ENCODE results near the gene SYNJ2.

The SYNJ2 gene

GRCh38 chr6:158056355-158056754 is 74.7 kb downstream of the SYNJ2 start:
- no peak for DNase-seq (ENCODE audit: low read depth in 1 of 2, low spot score in 1 of 2)

GRCh38 chr6:158056804-158057203 is 75.1 kb downstream of the SYNJ2 start:
- no peak for DNase-seq (ENCODE audit: low read depth in 1 of 2, low spot score in 1 of 2)

- DNase-seq (ENCODE audit: low read depth in 1 of 2, low spot score in 1 of 2): no peak
These were observed 75.7 kb downstream of the SYNJ2 start for GRCh38 chr6:158057213-158057987.

- no peak for DNase-seq (ENCODE audit: low read depth in 1 of 2, low spot score in 1 of 2)
These were observed 76.5 kb downstream of the SYNJ2 start for GRCh38 chr6:158058171-158058651.

- no peak for DNase-seq (ENCODE audit: low read depth in 1 of 2, low spot score in 1 of 2)
These were observed 77.4 kb downstream of the SYNJ2 start for GRCh38 chr6:158059108-158059507.

- no peak for DNase-seq (ENCODE audit: low read depth in 1 of 2, low spot score in 1 of 2)
These were observed 79.0 kb downstream of the SYNJ2 start for GRCh38 chr6:158060455-158061360.

GRCh38 chr6:158061361-158061708 is 79.7 kb downstream of the SYNJ2 start:
- no peak for DNase-seq (ENCODE audit: low read depth in 1 of 2, low spot score in 1 of 2)

GRCh38 chr6:158061709-158062461 is 80.2 kb downstream of the SYNJ2 start:
- no peak for DNase-seq (ENCODE audit: low read depth in 1 of 2, low spot score in 1 of 2)

- DNase-seq (ENCODE audit: low read depth in 1 of 2, low spot score in 1 of 2): no peak
These were observed 82.1 kb downstream of the SYNJ2 start for GRCh38 chr6:158063736-158064135.

- no peak for DNase-seq (ENCODE audit: low read depth in 1 of 2, low spot score in 1 of 2)
These were observed 83.1 kb downstream of the SYNJ2 start for GRCh38 chr6:158064725-158065251.

GRCh38 chr6:158066136-158066781 is 84.6 kb downstream of the SYNJ2 start:
- no peak for DNase-seq (ENCODE audit: low read depth in 1 of 2, low spot score in 1 of 2)

GRCh38 chr6:158067436-158068015 is 85.9 kb downstream of the SYNJ2 start:
- no peak for DNase-seq (ENCODE audit: low read depth in 1 of 2, low spot score in 1 of 2)

GRCh38 chr6:158068156-158068892 is 86.7 kb downstream of the SYNJ2 start:
- no peak for DNase-seq (ENCODE audit: low read depth in 1 of 2, low spot score in 1 of 2)

GRCh38 chr6:158068893-158069799 is 87.5 kb downstream of the SYNJ2 start:
- DNase-seq (ENCODE audit: low read depth in 1 of 2, low spot score in 1 of 2): no peak

GRCh38 chr6:158069800-158070195 is 88.1 kb downstream of the SYNJ2 start:
- no peak for DNase-seq (ENCODE audit: low read depth in 1 of 2, low spot score in 1 of 2)

- no peak for DNase-seq (ENCODE audit: low read depth in 1 of 2, low spot score in 1 of 2)
These were observed 88.8 kb downstream of the SYNJ2 start for GRCh38 chr6:158070513-158070912.

- no peak for DNase-seq (ENCODE audit: low read depth in 1 of 2, low spot score in 1 of 2)
These were observed 89.7 kb downstream of the SYNJ2 start for GRCh38 chr6:158071121-158072082.

Data from activated T-helper 1 cell treated with anti-CD3 and anti-CD28 coated beads, Interleukin-2, amount 50 U/mL, for 16 hours (primary cell).